ENCODE results near the gene ANKRD22.

ANKRD22 gene

GRCh38 chr10:88800152-88801125 is 51.2 kb downstream of the ANKRD22 start:
- DNase-seq (ENCODE audit: low spot score): peak; percentile 44

- peak; percentile 10 for DNase-seq (ENCODE audit: low spot score)
Observed at GRCh38 chr10:88794731-88795130, 56.9 kb downstream of the ANKRD22 start.

- peak; percentile 47 for DNase-seq (ENCODE audit: low spot score)
Observed at GRCh38 chr10:88793712-88794299, 57.8 kb downstream of the ANKRD22 start.

GRCh38 chr10:88792661-88793060 is 59.0 kb downstream of the ANKRD22 start:
- DNase-seq (ENCODE audit: low spot score): peak; percentile 11

- DNase-seq (ENCODE audit: low spot score): peak; percentile 33
Observed at GRCh38 chr10:88791924-88792323, 59.7 kb downstream of the ANKRD22 start.

- DNase-seq (ENCODE audit: low spot score): no peak
Observed at GRCh38 chr10:88788924-88789323, 62.7 kb downstream of the ANKRD22 start.

GRCh38 chr10:88787463-88787862 is 64.2 kb downstream of the ANKRD22 start:
- DNase-seq (ENCODE audit: low spot score): no peak

GRCh38 chr10:88786032-88786770 is 65.4 kb downstream of the ANKRD22 start:
- no peak for DNase-seq (ENCODE audit: low spot score)

GRCh38 chr10:88783724-88784123 is 67.9 kb downstream of the ANKRD22 start:
- no peak for DNase-seq (ENCODE audit: low spot score)

- DNase-seq (ENCODE audit: low spot score): no peak
Observed at GRCh38 chr10:88782222-88782621, 69.4 kb downstream of the ANKRD22 start.

GRCh38 chr10:88781206-88781605 is 70.4 kb downstream of the ANKRD22 start:
- DNase-seq (ENCODE audit: low spot score): no peak
